Right cardiac atrium (tissue), 5 donors: ENCODE data around the gene GPR176. TPM values are rescaled to one million over a fixed set of nuclear protein-coding genes. Genes with fewer than 3 reads are reported as not detected.

Experiments
- ATAC-seq, 2 donors: fragments of 200-7000 bp; cut with Tn5 transposase; one replicate each; pipeline versions ENCODE4 v1.8.0 to v1.9.1; 2020; ENCODE audit warnings: moderate library complexity in 2 of 2, mild to moderate bottlenecking in 1 of 2
- DNase-seq, 3 donors: peaks; one replicate each; pipeline ENCODE4 v3.0.0-alpha.2; 2020
- H3K27ac ChIP-seq: one replicate; pipeline ENCODE4 v1.5.1; 2013; ENCODE audit warnings: mild to moderate bottlenecking, low read length, control low read depth, moderate library complexity
- H3K27me3 ChIP-seq: one replicate; pipeline ENCODE4 v1.6.1; 2013; ENCODE audit not compliant: control insufficient read depth, insufficient read depth
- H3K4me1 ChIP-seq: one replicate; pipeline ENCODE4 v1.6.1; 2013; ENCODE audit warnings: low read length; ENCODE audit not compliant: control insufficient read depth, insufficient read depth
- H3K4me3 ChIP-seq: one replicate; pipeline ENCODE4 v1.5.1; 2013; ENCODE audit warnings: low read length, control low read depth
- H3K9me3 ChIP-seq: one replicate; pipeline ENCODE4 v1.6.1; 2013; ENCODE audit warnings: low read length; ENCODE audit not compliant: control insufficient read depth
- WGBS: extraction: QIAGEN DNeasy Blood & Tissue Kit; methylation state at CpG from one replicate; pipeline ENCODE4 v1.1.7; 2013; 5-methylcytosine and 5-hydroxymethylcytosine counted together
- intact Hi-C, 4 donors: fragments of 100-400 bp; cut with DNase I; formaldehyde crosslinking; loops; one replicate each; pipeline versions ENCODE4 v1.11.0 to v1.14.0; 2022 to 2023
- polyA plus RNA-seq: library from polyadenylated mRNA; stranded (reverse); fragments of 200-250 nt; gene quantifications from one replicate; pipeline ENCODE4 v1.2.3, GENCODE V29; 2013
- total RNA-seq, 4 donors: library from RNA; stranded (reverse); fragmentation: NEBNext Ultra II Directional; extraction: Animal tissue kit (Norgen Biotek cat#: 25700); gene quantifications; one replicate each; pipeline ENCODE4 v1.2.1, GENCODE V29; 2021
- donor health status: healthy with polysubstance abuse.
- donor health status: DM: no; HTN: yes; CAD: no.
- donor health status: DM: no; HTN: no; CAD: no.
- donor health status: DM: no; HTN: yes; CAD: no; lungs with severe emphysema.
- donor health status: DM: yes; HTN: yes; CAD: no.

Gene GPR176
- total and polyA plus RNA-seq, 5 donors = 1.4 to 3.9 (median 1.8) TPM

DNA sequence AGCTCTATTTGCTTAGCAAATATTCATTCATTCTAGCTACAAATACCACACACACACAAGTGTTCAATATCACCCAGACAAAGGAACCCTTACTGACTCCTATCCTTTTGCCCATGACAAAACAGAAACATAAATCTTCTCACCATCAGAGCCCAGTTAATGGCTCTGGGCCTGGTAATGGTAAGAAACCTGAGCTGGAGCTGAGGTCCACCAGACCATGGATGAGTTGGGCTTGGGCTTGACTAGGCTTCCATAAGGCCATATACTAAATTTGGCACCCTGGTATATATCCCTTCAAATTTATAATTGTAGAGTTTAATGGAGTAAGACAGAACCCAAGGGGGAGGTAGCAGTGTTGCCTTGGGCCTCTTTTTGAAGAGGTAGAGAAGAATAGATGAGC is 29.4 kb downstream of the GPR176 start:
- intact Hi-C loops = no loop called here
- no peak for ATAC-seq
- Histone ChIP-seq H3K4me1 (no peaks in the 10 kb centered on the region), H3K27me3 (no peaks in the 10 kb centered on the region), H3K4me3 (no peak overlapping the region), H3K9me3 (no peaks in the 10 kb centered on the region), H3K27ac (no peak overlapping the region)
- DNase-seq = no peak

DNA sequence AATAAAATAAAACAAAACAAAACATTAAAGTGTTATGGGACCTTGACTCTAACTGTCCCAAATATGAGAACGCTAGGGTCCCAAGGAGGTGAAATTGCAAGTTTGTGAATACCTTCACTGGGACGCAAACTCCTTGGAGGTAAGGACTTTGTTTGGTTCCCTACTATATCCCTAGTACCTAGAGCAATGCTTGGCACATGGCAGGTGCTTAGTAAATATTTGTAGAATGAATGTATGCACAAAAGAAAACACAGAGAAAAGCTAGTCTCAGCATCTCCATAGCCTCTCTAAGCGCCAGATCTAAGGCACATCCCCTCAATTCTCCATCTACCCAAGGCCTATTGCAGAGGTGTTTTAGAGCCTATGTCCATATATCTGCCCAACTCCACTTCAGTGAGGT is 30.5 kb downstream of the GPR176 start:
- no peaks in the 10 kb centered on the region for H3K9me3 ChIP-seq
- H3K27ac ChIP-seq = no peak overlapping the region
- no peak for ATAC-seq
- DNase-seq = no peak
- H3K27me3 ChIP-seq = no peaks in the 10 kb centered on the region
- 98% methylated on average over 3 of the region's 3 CpGs for WGBS
- no peak overlapping the region for H3K4me3 ChIP-seq
- H3K4me1 ChIP-seq = no peaks in the 10 kb centered on the region
- intact Hi-C loops = no loop called here

DNA sequence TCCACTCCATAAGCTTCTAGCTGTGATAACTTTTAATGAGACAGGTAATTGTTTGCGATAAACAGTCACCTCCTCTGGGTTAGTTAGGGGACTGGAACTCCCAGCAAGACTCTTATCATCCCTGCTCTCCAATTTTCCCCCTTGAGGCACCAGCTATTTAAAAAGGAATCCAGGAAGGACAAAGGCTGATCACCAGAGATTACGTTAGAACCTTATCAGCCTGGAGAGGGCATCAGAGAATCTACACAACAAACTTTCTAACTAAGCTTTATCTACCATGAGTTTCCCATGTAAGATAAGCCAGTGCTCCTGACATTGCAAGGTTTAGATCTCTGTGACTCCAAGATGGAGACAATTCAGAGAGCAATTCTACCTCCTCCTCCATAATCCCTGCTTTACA is 31.3 kb downstream of the GPR176 start:
- H3K4me1 ChIP-seq = no peaks in the 10 kb centered on the region
- intact Hi-C loops = no loop called here
- no peak overlapping the region for H3K4me3 ChIP-seq
- H3K9me3 ChIP-seq = no peaks in the 10 kb centered on the region
- no peak overlapping the region for H3K27ac ChIP-seq
- WGBS = 75% methylated on average over 2 of the region's 2 CpGs
- DNase-seq = no peak
- ATAC-seq = no peak
- H3K27me3 ChIP-seq = no peaks in the 10 kb centered on the region

DNA sequence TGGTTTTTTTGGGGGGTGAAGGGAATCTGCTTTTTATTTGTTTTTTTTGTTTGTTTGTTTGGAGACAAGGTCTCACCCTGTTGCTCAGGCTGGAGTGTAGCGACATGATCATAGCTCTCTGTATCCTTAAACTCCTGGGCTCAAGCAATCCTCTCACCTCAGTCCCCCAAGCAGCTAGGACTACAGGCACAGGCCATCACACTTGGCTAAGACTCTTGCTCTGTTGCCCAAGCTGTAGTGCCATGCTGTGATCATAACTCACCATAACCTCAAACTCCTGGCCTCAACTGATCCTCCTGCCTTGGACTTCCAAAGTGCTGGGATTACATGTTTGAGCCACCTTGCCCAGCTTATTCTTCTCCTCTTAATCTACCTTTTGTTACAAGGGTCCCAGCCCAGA is 31.8 kb downstream of the GPR176 start:
- intact Hi-C loops = no loop called here
- no peak overlapping the region for H3K27ac ChIP-seq
- WGBS = 100% methylated on average over 1 of the region's 1 CpG
- no peaks in the 10 kb centered on the region for H3K4me1 ChIP-seq
- no peaks in the 10 kb centered on the region for H3K9me3 ChIP-seq
- H3K4me3 ChIP-seq = no peak overlapping the region
- H3K27me3 ChIP-seq = no peaks in the 10 kb centered on the region
- ATAC-seq (no peak), DNase-seq (no peak)

DNA sequence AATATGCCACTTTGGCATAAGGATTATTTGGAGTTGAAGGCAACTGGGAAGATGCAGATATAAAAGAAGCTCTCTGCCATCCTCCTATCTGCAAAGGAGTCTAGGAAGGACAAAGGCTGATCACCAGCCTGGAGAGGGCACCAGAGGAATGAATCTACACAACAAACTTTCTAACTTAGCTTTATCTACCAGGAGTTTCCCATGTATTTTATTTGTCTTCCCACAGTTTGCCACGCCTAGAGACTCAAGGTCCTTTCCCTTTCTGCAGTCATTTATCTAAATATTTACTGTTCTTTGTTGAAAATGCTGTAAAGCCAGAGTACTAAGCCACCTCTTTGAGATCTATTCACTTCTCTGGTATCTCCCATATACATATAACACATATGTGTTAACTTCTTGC is 32.2 kb downstream of the GPR176 start:
- intact Hi-C loops = no loop called here
- no peaks in the 10 kb centered on the region for H3K4me1 ChIP-seq
- WGBS = 38% methylated on average over 1 of the region's 1 CpG
- H3K9me3 ChIP-seq = no peaks in the 10 kb centered on the region
- no peak overlapping the region for H3K4me3 ChIP-seq
- ATAC-seq (peak; percentile 63 to 71), DNase-seq (no peak)
- H3K27ac ChIP-seq = no peak overlapping the region
- H3K27me3 ChIP-seq = no peaks in the 10 kb centered on the region

DNA sequence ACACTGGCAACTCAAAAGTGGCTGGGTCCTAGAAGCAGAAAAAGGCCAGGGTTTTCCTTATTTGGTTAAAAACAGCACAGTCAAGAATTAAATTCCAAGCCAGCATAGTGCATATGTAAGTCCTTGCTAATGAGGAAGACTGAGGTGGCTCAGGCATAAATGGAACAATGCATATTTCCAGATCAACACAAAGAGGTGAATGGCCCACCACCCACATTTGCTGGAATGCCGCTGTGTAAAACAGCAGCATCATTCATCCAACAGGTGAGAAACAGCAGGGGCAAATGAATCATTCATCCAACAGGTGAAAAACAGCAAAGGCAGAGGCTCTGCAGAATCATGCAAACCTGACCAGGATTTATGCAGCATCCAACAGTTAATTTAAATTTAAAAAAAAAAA is 32.9 kb downstream of the GPR176 start:
- intact Hi-C loops = no loop called here
- no peak overlapping the region for H3K27ac ChIP-seq
- H3K9me3 ChIP-seq = no peaks in the 10 kb centered on the region
- no peak for DNase-seq
- no peaks in the 10 kb centered on the region for H3K27me3 ChIP-seq
- H3K4me3 ChIP-seq = no peak overlapping the region
- 56% methylated on average over 1 of the region's 1 CpG for WGBS
- no peak for ATAC-seq
- no peaks in the 10 kb centered on the region for H3K4me1 ChIP-seq

DNA sequence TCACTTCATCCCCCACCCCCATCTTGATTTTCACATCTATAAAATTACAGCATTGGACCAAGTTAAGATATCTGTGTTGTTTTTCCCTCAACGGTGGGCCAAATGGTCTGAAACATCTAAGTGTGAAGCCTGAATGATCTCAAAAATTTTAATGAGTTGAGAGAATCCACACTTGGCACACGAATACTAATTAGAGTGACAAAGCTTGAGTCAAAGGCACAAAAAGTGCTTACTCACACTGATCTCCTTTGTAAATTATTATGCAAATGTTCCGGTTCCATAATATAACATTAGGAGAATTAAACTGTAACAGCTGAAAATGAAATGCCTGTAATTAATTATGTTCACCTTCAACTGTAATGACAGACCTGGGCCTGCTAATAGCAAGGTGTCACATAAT is 33.6 kb downstream of the GPR176 start:
- no peaks in the 10 kb centered on the region for H3K9me3 ChIP-seq
- H3K27ac ChIP-seq = no peak overlapping the region
- 71% methylated on average over 3 of the region's 3 CpGs for WGBS
- no peaks in the 10 kb centered on the region for H3K27me3 ChIP-seq
- DNase-seq (no peak), ATAC-seq (no peak)
- intact Hi-C loops = no loop called here
- no peaks in the 10 kb centered on the region for H3K4me1 ChIP-seq
- no peak overlapping the region for H3K4me3 ChIP-seq

DNA sequence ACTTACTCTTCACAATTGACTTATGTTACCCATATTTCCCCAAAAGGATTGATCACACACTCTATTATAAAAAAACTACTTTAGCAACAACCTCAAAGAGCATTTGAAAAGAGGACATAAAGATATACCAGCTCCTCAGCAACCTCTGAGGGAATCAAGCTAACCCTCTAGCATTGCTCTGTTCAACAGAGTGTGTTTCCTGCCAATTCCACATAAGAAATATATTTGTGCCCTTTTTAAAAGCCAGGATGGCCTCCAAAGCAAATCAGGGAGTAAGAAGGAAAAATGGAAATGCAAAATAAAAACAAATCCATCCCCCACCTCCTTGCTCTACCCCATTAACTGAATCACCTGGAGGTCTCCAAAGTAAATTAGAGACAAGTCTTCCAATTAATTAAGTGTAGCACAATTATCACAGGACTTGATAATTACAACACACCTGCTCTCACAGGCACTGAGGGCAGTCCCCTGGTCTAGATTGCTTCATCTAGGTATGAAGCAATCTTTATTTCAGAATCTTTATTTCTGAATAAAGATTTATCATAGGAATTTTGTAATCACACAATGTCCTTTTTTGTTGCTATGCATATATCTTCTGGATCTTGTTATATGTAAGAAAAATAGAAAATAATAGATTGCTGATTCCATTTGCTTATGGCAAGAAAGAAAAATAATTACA is 34.8 kb downstream of the GPR176 start:
- H3K27me3 ChIP-seq = no peaks in the 10 kb centered on the region
- H3K4me3 ChIP-seq = no peak overlapping the region
- no peaks in the 10 kb centered on the region for H3K4me1 ChIP-seq
- H3K9me3 ChIP-seq = no peaks in the 10 kb centered on the region
- intact Hi-C loops = no loop called here
- DNase-seq (no peak), ATAC-seq (no peak)
- no peak overlapping the region for H3K27ac ChIP-seq

DNA sequence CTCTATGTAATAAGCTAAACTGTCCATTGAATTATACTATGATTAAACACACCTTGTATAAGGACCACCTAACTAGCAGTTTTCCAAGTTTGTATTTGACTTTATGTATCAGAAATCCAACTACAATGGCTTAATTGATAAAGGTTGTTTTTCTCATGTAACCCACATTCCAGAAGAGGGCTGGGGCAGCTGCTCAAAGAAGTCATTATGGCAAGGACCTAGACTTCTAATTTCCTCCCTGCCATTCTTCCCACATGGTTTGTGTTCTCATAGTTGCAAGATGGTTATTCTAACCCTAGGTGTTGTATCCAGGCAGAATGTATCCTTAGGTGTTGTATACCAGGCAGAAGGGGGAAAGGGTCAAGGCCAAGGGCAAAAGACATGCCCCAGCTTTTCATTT is 35.7 kb downstream of the GPR176 start:
- no peaks in the 10 kb centered on the region for H3K9me3 ChIP-seq
- no peak for DNase-seq
- no peak overlapping the region for H3K27ac ChIP-seq
- no peak overlapping the region for H3K4me3 ChIP-seq
- no peaks in the 10 kb centered on the region for H3K4me1 ChIP-seq
- intact Hi-C loops = no loop called here
- no peak for ATAC-seq
- H3K27me3 ChIP-seq = no peaks in the 10 kb centered on the region

DNA sequence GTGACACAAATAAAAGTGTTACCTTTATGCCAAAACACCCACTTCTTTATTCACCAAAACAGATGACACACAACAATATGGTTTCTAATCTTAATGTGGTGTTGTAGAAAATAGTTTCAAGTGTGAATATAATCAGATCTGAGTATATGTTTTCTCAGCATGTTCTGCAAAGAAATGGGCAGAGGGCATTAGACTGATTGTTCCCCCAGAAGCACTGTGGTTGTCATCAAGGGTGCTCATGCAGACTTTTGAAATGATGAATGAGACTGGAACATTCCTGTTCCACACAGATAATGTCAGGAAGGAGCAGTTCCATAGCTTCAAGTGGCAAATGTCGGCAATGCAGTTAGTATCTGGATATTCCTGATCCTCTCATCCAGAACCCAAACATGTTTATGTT is 37.5 kb downstream of the GPR176 start:
- Histone ChIP-seq H3K9me3 (no peaks in the 10 kb centered on the region), H3K4me3 (no peak overlapping the region), H3K27ac (no peak overlapping the region), H3K27me3 (no peaks in the 10 kb centered on the region), H3K4me1 (no peaks in the 10 kb centered on the region)
- WGBS = 76% methylated on average over 1 of the region's 1 CpG
- ATAC-seq (no peak), DNase-seq (no peak)
- intact Hi-C loops = no loop called here

DNA sequence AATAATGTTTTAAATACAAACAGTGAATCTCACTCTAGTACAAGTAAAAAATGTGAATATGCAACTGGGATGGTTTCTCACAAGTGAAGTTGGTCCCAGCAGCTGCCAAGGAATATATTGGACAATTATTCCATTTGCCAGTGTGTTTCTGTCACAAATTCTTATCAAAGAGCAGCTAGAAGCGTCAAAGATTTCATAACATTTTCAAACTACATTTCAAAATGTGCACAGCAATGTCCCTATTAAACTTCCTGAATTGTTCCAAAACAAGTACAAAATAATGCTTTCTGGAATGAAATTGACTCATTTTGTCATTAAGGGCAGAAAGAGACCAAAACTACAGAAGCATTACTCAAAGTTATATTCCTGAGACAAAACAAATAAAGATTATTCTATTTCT is 38.3 kb downstream of the GPR176 start:
- Histone ChIP-seq H3K4me3 (no peak overlapping the region), H3K4me1 (no peaks in the 10 kb centered on the region), H3K9me3 (no peaks in the 10 kb centered on the region), H3K27ac (no peak overlapping the region), H3K27me3 (no peaks in the 10 kb centered on the region)
- 47% methylated on average over 1 of the region's 1 CpG for WGBS
- no peak for ATAC-seq
- intact Hi-C loops = no loop called here
- no peak for DNase-seq

DNA sequence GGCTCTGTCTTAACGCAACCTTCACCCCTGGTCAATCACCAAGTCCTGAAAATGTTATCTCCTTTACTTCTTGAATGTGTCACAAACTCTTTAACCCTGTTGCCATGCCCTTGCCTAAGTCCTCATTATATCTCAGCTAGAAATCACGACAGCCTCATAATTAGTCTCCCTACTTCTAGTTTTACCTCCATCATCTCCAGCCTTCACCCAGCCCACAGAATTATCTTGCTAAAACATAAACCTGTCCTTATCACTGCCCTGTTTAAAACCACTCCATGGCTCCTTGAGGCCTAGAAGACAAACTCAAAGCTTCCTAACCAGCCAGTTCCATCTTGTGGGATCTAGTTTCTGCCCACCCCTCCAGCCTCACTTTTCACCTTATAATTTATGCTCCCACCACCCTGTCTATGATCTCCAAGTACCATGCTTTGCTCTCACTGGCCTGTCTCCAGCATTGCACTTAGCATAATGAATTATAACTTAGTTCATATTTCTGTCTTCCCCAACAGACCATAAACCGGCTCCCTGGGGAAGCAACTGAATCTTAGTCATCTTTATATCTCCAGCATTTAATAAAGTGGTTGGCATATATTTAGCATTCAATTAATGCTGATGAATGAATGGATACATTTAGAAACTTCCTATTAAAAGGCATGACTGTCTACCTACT is 39.2 kb downstream of the GPR176 start:
- WGBS = 92% methylated on average over 3 of the region's 3 CpGs
- H3K27me3 ChIP-seq = no peaks in the 10 kb centered on the region
- H3K27ac ChIP-seq = no peak overlapping the region
- H3K4me1 ChIP-seq = no peaks in the 10 kb centered on the region
- no peak overlapping the region for H3K4me3 ChIP-seq
- intact Hi-C loops = no loop called here
- DNase-seq (no peak), ATAC-seq (no peak)
- no peaks in the 10 kb centered on the region for H3K9me3 ChIP-seq
